HEK293 (cell line): ENCODE measurements around the gene MYOF.

Experiments used
- CTCF ChIP-seq: fragments of 450-650 bp; formaldehyde crosslinking; IDR thresholded peaks from 2 replicates; pipeline ENCODE4 v1.5.1; 2016; ENCODE audit warnings: missing biosample characterization, missing genetic modification characterization
- PBX3 ChIP-seq: sonication (generic); formaldehyde crosslinking; IDR thresholded peaks from 2 replicates; pipeline ENCODE4 v1.8.1; 2022; ENCODE audit warnings: mild to moderate bottlenecking, moderate library complexity, missing genetic modification reagents
- YY1 ChIP-seq: fragments of 450-650 bp; formaldehyde crosslinking; IDR thresholded peaks from 2 replicates; pipeline ENCODE4 v1.5.1; 2018; ENCODE audit warnings: missing biosample characterization, missing genetic modification characterization
- ZNF311 ChIP-seq: fragments of 450-650 bp; formaldehyde crosslinking; IDR thresholded peaks from 2 replicates; pipeline ENCODE4 v1.5.1; 2017; ENCODE audit warnings: missing biosample characterization, missing genetic modification characterization, borderline replicate concordance
- ZNF629 ChIP-seq: fragments of 450-650 bp; formaldehyde crosslinking; IDR thresholded peaks from 2 replicates; pipeline ENCODE4 v1.5.1; 2017; ENCODE audit warnings: missing biosample characterization, missing genetic modification characterization
- ZSCAN23 ChIP-seq: fragments of 450-650 bp; formaldehyde crosslinking; IDR thresholded peaks from 2 replicates; pipeline ENCODE4 v1.5.1; 2016; ENCODE audit warnings: missing biosample characterization, missing genetic modification characterization
- TF ChIP-seq, protein P1 (sequence below): fragments of 450-650 bp; formaldehyde crosslinking; IDR thresholded peaks from 2 replicates; pipeline ENCODE4 v1.5.1; 2016; ENCODE audit warnings: missing biosample characterization, missing genetic modification characterization

- TF ChIP-seq CTCF (tag by site-specific recombination) (no peak), PBX3 (CRISPR knock-in tag) (no peak), ZSCAN23 (tag by site-specific recombination) (no peak), ZNF311 (tag by site-specific recombination) (no peak), YY1 (tag by site-specific recombination) (no peak), ZNF629 (no peak)
- TF ChIP-seq, protein P1, sequence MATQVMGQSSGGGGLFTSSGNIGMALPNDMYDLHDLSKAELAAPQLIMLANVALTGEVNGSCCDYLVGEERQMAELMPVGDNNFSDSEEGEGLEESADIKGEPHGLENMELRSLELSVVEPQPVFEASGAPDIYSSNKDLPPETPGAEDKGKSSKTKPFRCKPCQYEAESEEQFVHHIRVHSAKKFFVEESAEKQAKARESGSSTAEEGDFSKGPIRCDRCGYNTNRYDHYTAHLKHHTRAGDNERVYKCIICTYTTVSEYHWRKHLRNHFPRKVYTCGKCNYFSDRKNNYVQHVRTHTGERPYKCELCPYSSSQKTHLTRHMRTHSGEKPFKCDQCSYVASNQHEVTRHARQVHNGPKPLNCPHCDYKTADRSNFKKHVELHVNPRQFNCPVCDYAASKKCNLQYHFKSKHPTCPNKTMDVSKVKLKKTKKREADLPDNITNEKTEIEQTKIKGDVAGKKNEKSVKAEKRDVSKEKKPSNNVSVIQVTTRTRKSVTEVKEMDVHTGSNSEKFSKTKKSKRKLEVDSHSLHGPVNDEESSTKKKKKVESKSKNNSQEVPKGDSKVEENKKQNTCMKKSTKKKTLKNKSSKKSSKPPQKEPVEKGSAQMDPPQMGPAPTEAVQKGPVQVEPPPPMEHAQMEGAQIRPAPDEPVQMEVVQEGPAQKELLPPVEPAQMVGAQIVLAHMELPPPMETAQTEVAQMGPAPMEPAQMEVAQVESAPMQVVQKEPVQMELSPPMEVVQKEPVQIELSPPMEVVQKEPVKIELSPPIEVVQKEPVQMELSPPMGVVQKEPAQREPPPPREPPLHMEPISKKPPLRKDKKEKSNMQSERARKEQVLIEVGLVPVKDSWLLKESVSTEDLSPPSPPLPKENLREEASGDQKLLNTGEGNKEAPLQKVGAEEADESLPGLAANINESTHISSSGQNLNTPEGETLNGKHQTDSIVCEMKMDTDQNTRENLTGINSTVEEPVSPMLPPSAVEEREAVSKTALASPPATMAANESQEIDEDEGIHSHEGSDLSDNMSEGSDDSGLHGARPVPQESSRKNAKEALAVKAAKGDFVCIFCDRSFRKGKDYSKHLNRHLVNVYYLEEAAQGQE (tag by site-specific recombination), result no peak
Measured at GRCh38 chr10:93493162-93493561, 11.0 kb upstream of the MYOF start.
